ENCODE results near the gene SLC22A16.

GRCh38 chr6:110520209-110520965, 44.0 kb upstream of the SLC22A16 start:
- TF ChIP-seq, protein P1, sequence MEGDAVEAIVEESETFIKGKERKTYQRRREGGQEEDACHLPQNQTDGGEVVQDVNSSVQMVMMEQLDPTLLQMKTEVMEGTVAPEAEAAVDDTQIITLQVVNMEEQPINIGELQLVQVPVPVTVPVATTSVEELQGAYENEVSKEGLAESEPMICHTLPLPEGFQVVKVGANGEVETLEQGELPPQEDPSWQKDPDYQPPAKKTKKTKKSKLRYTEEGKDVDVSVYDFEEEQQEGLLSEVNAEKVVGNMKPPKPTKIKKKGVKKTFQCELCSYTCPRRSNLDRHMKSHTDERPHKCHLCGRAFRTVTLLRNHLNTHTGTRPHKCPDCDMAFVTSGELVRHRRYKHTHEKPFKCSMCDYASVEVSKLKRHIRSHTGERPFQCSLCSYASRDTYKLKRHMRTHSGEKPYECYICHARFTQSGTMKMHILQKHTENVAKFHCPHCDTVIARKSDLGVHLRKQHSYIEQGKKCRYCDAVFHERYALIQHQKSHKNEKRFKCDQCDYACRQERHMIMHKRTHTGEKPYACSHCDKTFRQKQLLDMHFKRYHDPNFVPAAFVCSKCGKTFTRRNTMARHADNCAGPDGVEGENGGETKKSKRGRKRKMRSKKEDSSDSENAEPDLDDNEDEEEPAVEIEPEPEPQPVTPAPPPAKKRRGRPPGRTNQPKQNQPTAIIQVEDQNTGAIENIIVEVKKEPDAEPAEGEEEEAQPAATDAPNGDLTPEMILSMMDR (IDR thresholded peaks at IDR 0.05): no peak
- no peak for TF ChIP-seq POLR2A (IDR thresholded peaks at IDR 0.05)
